Duodenal mucosa (tissue), 2 donors: ENCODE results near the gene SKI.

Experiments used
- H3K27ac ChIP-seq: one replicate; pipeline ENCODE4 v1.7.0; 2013; ENCODE audit warnings: low read depth, low read length
- H3K27me3 ChIP-seq, 2 donors: one replicate each; pipeline ENCODE4 v1.7.0; 2013; ENCODE audit warnings: low read length in 2 of 2, control low read depth in 1 of 2; ENCODE audit not compliant: insufficient read depth in 2 of 2, control insufficient read depth in 1 of 2
- H3K36me3 ChIP-seq, 2 donors: one replicate each; pipeline ENCODE4 v1.7.0; 2013; ENCODE audit warnings: low read length in 2 of 2, control low read depth in 1 of 2; ENCODE audit not compliant: insufficient read depth in 2 of 2, control insufficient read depth in 1 of 2
- H3K4me1 ChIP-seq, 2 donors: one replicate each; pipeline ENCODE4 v1.7.0; 2013; ENCODE audit warnings: low read length in 2 of 2, control low read depth in 1 of 2; ENCODE audit not compliant: insufficient read depth in 2 of 2, control insufficient read depth in 1 of 2
- H3K4me3 ChIP-seq, 2 donors: one replicate each; pipeline ENCODE4 v1.7.0; 2013; ENCODE audit warnings: low read length in 2 of 2, low read depth in 1 of 2
- H3K9ac ChIP-seq, 2 donors: one replicate each; pipeline ENCODE4 v1.7.0; 2013; ENCODE audit warnings: low read length in 2 of 2, low read depth in 1 of 2
- H3K9me3 ChIP-seq, 2 donors: one replicate each; pipeline ENCODE4 v1.7.0; 2013; ENCODE audit warnings: low read length in 2 of 2, control low read depth in 1 of 2; ENCODE audit not compliant: control insufficient read depth in 1 of 2

SKI gene

GRCh38 chr1:2286923-2287322 lies 58.8 kb downstream of the SKI start:
- Histone ChIP-seq H3K4me3 (no peak overlapping the region), H3K36me3 (no peaks in the 10 kb centered on the region), H3K4me1 (peaks cover 18 to 33% of the 10 kb centered on the region in 2 donors), H3K27ac (no peak overlapping the region), H3K9me3 (no peaks in the 10 kb centered on the region), H3K9ac (no peak overlapping the region), H3K27me3 (no peaks in the 10 kb centered on the region)

- H3K9me3 ChIP-seq = no peaks in the 10 kb centered on the region
- H3K4me1 ChIP-seq = peaks cover 26 to 41% of the 10 kb centered on the region in 2 donors
- no peaks in the 10 kb centered on the region for H3K27me3 ChIP-seq
- H3K4me3 ChIP-seq = no peak overlapping the region
- H3K9ac ChIP-seq = no peak overlapping the region
- H3K36me3 ChIP-seq = no peaks in the 10 kb centered on the region
- no peak overlapping the region for H3K27ac ChIP-seq
These were observed 59.5 kb downstream of the SKI start for GRCh38 chr1:2287649-2288048.

- Histone ChIP-seq H3K27ac (no peak overlapping the region), H3K9ac (no peak overlapping the region), H3K4me3 (no peak overlapping the region), H3K36me3 (no peaks in the 10 kb centered on the region), H3K27me3 (no peaks in the 10 kb centered on the region), H3K4me1 (peaks cover 29 to 43% of the 10 kb centered on the region in 2 donors), H3K9me3 (no peaks in the 10 kb centered on the region)
These were observed 60.2 kb downstream of the SKI start for GRCh38 chr1:2288311-2288710.

- Histone ChIP-seq H3K9ac (no peak overlapping the region), H3K27ac (no peak overlapping the region), H3K4me1 (peaks cover 32 to 43% of the 10 kb centered on the region in 2 donors), H3K27me3 (no peaks in the 10 kb centered on the region), H3K36me3 (no peaks in the 10 kb centered on the region), H3K9me3 (no peaks in the 10 kb centered on the region), H3K4me3 (no peak overlapping the region)
These were observed 60.9 kb downstream of the SKI start for GRCh38 chr1:2288816-2289536.

GRCh38 chr1:2289607-2290006 lies 61.5 kb downstream of the SKI start:
- Histone ChIP-seq H3K4me3 (no peak overlapping the region), H3K9ac (no peak overlapping the region), H3K4me1 (peaks cover 38 to 46% of the 10 kb centered on the region in 2 donors), H3K36me3 (no peaks in the 10 kb centered on the region), H3K27me3 (no peaks in the 10 kb centered on the region), H3K27ac (peak overlapping the region; percentile 3), H3K9me3 (no peaks in the 10 kb centered on the region)

GRCh38 chr1:2290171-2290578 lies 62.1 kb downstream of the SKI start:
- Histone ChIP-seq H3K9ac (peak overlapping the region in 1 of 2 donors; percentile 33), H3K36me3 (no peaks in the 10 kb centered on the region), H3K4me1 (peaks cover 38 to 48% of the 10 kb centered on the region in 2 donors), H3K27ac (peak overlapping the region; percentile 75), H3K9me3 (no peaks in the 10 kb centered on the region), H3K27me3 (no peaks in the 10 kb centered on the region), H3K4me3 (peak overlapping the region; percentile 52 to 56)

- Histone ChIP-seq H3K4me3 (peak overlapping the region; percentile 52 to 56), H3K4me1 (peaks cover 38 to 48% of the 10 kb centered on the region in 2 donors), H3K27ac (peak overlapping the region; percentile 75), H3K9ac (peak overlapping the region in 1 of 2 donors; percentile 33), H3K36me3 (no peaks in the 10 kb centered on the region), H3K9me3 (no peaks in the 10 kb centered on the region), H3K27me3 (no peaks in the 10 kb centered on the region)
These were observed 62.7 kb downstream of the SKI start for GRCh38 chr1:2290595-2291510.

GRCh38 chr1:2291577-2291976 lies 63.5 kb downstream of the SKI start:
- H3K4me1 ChIP-seq = peaks cover 38 to 48% of the 10 kb centered on the region in 2 donors
- H3K9ac ChIP-seq = no peak overlapping the region
- no peaks in the 10 kb centered on the region for H3K9me3 ChIP-seq
- no peak overlapping the region for H3K27ac ChIP-seq
- H3K36me3 ChIP-seq = no peaks in the 10 kb centered on the region
- no peaks in the 10 kb centered on the region for H3K27me3 ChIP-seq
- peak overlapping the region in 1 of 2 donors; percentile 52 for H3K4me3 ChIP-seq

- H3K4me3 ChIP-seq = no peak overlapping the region
- H3K9ac ChIP-seq = no peak overlapping the region
- no peak overlapping the region for H3K27ac ChIP-seq
- peaks cover 38 to 48% of the 10 kb centered on the region in 2 donors for H3K4me1 ChIP-seq
- H3K9me3 ChIP-seq = no peaks in the 10 kb centered on the region
- H3K27me3 ChIP-seq = no peaks in the 10 kb centered on the region
- no peaks in the 10 kb centered on the region for H3K36me3 ChIP-seq
These were observed 64.8 kb downstream of the SKI start for GRCh38 chr1:2292725-2293450.
